Measurements from ENCODE around the gene VENTX.

GRCh38 chr10:133199992-133200611, 37.6 kb upstream of the VENTX start:
- TF ChIP-seq CTCF (IDR thresholded peaks at IDR 0.05) (no peak), SIN3A (IDR thresholded peaks at IDR 0.05; ENCODE audit: borderline replicate concordance, insufficient read depth, low read depth, low read length) (no peak), REST (IDR thresholded peaks at IDR 0.05; ENCODE audit: insufficient read depth in 1 of 2, low read depth in 2 of 2, low read length in 1 of 2) (no peak), POLR2AphosphoS5 (IDR thresholded peaks at IDR 0.05; ENCODE audit: low read depth, low read length) (no peak)

Data from Panc1 (cell line).